ENCODE results near the gene KLHL9.

DNA sequence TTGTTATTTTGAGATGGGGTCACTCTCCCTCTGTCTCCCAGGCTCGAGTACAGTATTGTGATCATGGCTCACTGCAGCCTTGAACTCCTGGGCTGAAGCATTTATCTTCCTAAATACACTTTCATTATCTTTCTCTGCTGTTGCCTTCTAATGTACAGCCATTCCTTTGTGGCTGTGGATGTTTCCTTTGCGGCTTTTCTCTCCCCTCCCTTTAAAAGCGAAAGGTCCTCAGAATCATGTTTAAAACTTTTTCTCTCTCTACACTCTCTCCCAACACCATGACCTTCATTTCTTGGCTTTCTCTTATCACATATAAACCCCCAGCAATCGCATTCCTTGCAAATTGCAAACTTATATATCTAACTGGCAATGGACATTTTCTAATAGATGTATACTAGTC is 48.4 kb upstream of the KLHL9 start:
- TF ChIP-seq, protein P1, sequence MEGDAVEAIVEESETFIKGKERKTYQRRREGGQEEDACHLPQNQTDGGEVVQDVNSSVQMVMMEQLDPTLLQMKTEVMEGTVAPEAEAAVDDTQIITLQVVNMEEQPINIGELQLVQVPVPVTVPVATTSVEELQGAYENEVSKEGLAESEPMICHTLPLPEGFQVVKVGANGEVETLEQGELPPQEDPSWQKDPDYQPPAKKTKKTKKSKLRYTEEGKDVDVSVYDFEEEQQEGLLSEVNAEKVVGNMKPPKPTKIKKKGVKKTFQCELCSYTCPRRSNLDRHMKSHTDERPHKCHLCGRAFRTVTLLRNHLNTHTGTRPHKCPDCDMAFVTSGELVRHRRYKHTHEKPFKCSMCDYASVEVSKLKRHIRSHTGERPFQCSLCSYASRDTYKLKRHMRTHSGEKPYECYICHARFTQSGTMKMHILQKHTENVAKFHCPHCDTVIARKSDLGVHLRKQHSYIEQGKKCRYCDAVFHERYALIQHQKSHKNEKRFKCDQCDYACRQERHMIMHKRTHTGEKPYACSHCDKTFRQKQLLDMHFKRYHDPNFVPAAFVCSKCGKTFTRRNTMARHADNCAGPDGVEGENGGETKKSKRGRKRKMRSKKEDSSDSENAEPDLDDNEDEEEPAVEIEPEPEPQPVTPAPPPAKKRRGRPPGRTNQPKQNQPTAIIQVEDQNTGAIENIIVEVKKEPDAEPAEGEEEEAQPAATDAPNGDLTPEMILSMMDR (IDR thresholded peaks at IDR 0.05; ENCODE audit: insufficient read depth, low read length), result no peak
- no peak for TF ChIP-seq POLR2AphosphoS5 (IDR thresholded peaks at IDR 0.05; ENCODE audit: low read depth)

Measured in HL-60 (cell line).